Measurements from ENCODE around the gene CYP3A4.
"Not testable (repeated sequence)": the region's sequence is repeated elsewhere in the genome, so short reads cannot be mapped to it uniquely, and the experiment has no call there.

The CYP3A4 gene

DNA sequence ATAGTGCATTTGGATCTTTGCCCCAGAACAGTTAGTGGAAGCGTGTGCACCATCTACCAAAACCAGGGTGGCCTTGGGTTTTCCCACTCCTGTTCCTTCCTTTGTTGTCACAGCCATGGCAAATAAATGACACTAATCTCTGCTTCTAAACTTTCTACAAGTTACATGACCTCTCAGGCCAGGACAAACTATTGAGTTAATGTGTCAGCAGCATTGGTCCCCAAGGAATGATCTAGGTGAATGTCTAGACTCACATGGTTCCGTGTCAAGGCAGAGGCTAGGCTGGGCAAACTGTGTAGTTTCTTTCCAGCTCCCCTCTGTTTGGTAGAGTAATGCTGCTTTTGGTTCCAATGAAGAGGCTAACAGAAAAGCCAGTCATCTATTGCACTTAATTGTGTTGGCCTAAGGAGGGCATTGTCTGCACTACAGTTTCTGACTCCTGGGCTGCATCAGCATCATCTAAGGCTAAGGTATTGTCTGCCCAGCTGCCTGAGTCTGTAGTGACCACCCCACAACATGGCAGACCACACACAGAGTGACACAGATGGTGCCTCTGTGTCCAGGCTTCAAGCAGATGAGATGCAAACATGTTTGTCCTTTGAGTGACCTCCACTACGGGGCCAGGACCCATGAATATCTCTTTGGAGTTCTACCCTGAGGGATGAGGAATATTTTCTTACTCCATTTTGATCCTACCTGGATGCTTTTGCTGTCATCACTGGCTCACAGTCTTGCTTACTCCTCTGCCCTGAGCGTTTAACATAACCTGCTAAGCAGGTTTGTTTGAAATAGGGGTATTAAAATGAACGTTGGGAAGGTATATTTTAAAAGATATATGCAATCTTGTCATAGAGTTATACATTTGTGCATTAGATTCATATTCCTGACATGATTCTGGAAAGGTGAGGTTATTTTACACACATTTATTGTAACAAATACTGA, 1.7 kb downstream of the CYP3A4 start:
- TF ChIP-seq, protein P1, sequence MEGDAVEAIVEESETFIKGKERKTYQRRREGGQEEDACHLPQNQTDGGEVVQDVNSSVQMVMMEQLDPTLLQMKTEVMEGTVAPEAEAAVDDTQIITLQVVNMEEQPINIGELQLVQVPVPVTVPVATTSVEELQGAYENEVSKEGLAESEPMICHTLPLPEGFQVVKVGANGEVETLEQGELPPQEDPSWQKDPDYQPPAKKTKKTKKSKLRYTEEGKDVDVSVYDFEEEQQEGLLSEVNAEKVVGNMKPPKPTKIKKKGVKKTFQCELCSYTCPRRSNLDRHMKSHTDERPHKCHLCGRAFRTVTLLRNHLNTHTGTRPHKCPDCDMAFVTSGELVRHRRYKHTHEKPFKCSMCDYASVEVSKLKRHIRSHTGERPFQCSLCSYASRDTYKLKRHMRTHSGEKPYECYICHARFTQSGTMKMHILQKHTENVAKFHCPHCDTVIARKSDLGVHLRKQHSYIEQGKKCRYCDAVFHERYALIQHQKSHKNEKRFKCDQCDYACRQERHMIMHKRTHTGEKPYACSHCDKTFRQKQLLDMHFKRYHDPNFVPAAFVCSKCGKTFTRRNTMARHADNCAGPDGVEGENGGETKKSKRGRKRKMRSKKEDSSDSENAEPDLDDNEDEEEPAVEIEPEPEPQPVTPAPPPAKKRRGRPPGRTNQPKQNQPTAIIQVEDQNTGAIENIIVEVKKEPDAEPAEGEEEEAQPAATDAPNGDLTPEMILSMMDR (IDR thresholded peaks at IDR 0.05; ENCODE audit: borderline replicate concordance, insufficient read depth, low read depth, low read length): no peak
- H3K4me3 ChIP-seq (ENCODE audit: low read depth, low read length): no peak overlapping the region

- H3K4me3 ChIP-seq (ENCODE audit: low read depth, low read length): no peak overlapping the region
- TF ChIP-seq, protein P1 (IDR thresholded peaks at IDR 0.05; ENCODE audit: borderline replicate concordance, insufficient read depth, low read depth, low read length): no peak
Observed at GRCh38 chr7:99780588-99780987, 3.4 kb downstream of the CYP3A4 start.

GRCh38 chr7:99779949-99780348, 4.0 kb downstream of the CYP3A4 start:
- TF ChIP-seq, protein P1 (IDR thresholded peaks at IDR 0.05; ENCODE audit: borderline replicate concordance, insufficient read depth, low read depth, low read length): no peak
- H3K4me3 ChIP-seq (ENCODE audit: low read depth, low read length): no peak overlapping the region

DNA sequence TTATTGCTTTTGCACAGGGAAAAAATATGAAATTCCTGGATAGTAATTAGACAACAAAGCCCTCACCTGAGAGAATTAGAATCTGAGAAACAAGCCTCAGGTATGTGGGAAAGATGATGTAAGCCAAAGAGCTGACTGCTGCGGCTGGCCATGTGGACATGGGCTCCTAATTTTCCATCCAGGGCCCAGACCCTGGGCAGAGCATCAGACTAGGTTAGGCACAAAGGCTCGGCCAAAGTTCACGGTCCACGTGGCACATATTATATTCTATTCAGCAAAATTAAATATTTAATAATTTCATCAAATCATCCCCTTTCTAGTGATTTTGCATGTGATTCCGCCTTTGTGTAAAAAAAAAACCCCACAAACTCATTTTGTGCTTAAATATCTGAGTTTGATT, 5.1 kb downstream of the CYP3A4 start:
- TF ChIP-seq, protein P1 (IDR thresholded peaks at IDR 0.05; ENCODE audit: borderline replicate concordance, insufficient read depth, low read depth, low read length): no peak
- H3K4me3 ChIP-seq (ENCODE audit: low read depth, low read length): no peak overlapping the region

- not testable (repeated sequence) for H3K4me3 ChIP-seq (ENCODE audit: low read depth, low read length)
Observed at GRCh38 chr7:99773395-99773794, 10.6 kb downstream of the CYP3A4 start.

GRCh38 chr7:99772565-99772964, 11.4 kb downstream of the CYP3A4 start:
- TF ChIP-seq, protein P1 (IDR thresholded peaks at IDR 0.05; ENCODE audit: borderline replicate concordance, insufficient read depth, low read depth, low read length): no peak
- H3K4me3 ChIP-seq (ENCODE audit: low read depth, low read length): no peak overlapping the region

DNA sequence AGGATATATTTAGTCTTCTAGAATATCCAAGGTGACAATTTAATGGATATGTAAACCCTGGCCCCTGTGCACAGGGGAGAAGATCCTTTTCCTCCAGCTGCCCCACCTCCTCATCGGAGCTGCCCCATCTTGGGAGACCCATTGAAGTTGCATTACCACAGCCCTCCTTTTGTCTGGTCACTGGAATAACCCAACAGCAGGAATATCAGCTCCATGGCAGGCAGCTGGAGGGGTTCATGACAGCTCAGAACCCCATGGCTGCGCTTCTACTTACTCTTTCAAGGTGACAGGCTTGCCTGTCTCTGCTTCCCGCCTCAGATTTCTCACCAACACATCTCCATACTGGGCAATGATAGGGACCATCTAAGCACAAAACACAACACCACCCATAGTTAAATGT, 14.5 kb downstream of the CYP3A4 start:
- H3K4me3 ChIP-seq (ENCODE audit: low read depth, low read length): not testable (repeated sequence)

DNA sequence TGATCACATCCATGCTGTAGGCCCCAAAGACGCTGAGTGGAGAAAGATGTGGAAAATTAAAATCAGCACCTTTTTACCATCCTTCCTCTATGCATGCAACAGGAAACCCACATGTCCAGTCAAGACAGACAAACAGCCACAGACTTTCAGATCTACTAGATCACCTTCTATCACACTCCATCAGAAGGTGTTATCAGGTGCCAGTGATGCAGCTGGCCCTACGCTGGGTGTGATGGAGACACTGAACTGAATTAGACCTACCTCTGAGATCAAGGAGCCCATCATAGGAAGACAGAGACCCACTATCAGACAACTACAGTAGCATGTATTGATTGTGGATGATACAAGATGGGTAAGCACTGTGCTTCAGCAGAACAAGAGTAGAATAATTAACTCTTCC, 15.5 kb downstream of the CYP3A4 start:
- TF ChIP-seq, protein P1 (IDR thresholded peaks at IDR 0.05; ENCODE audit: borderline replicate concordance, insufficient read depth, low read depth, low read length): no peak
- H3K4me3 ChIP-seq (ENCODE audit: low read depth, low read length): no peak overlapping the region
